AG04449 (cell line): Measurements from ENCODE around the gene TAMM41.
A peak's percentile ranks its signal among the peaks of the same experiment; 100 is the strongest.

Experiments
- CTCF ChIA-PET: fragments of 350-600 bp; formaldehyde crosslinking; extraction: SDS; loops from one replicate; lab custom pipeline; 2021; ENCODE audit warnings: antibody characterized with exemption; lab: Yijun Ruan, JAX
- POLR2A ChIA-PET: fragments of 400-600, 350-600 bp; formaldehyde crosslinking; extraction: SDS; loops from one replicate; lab custom pipeline; 2020; ENCODE audit warnings: antibody characterized with exemption, inconsistent platforms; lab: Yijun Ruan, JAX
- DNase-seq: peaks from one replicate; pipeline ENCODE4 v3.0.0-alpha.2; 2010; ENCODE audit warnings: low read depth, low spot score
- H3K4me3 ChIP-seq: 2 replicates; pipeline ENCODE4 v1.5.1; 2011; ENCODE audit warnings: low read depth, mild to moderate bottlenecking, control low read depth, low read length
- CTCF ChIP-seq: IDR thresholded peaks from one replicate; pipeline ENCODE4 v1.5.1; 2011; ENCODE audit warnings: mild to moderate bottlenecking, moderate library complexity, low read length, control low read depth, inconsistent platforms; ENCODE audit not compliant: insufficient read depth; ENCODE audit errors: missing control alignments

The TAMM41 gene

DNA sequence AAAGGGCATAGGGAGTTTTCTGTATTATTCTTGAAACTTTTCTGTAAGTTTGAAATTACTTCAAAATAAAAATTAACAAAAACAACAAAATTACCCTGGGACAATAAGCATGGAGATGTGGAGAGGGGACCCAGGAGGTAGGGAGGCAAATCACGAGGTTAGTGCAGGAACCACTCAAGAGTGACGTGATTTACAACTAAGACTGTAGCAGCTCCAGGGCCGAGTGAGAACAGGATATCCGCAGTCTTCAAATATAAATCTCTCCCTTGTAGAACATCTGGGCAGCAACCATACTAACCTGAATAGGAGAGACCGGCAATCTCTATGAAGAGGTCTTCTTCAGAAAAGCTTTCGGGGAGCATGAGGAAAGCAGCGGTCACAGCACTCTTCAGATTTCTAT is 17.3 kb downstream of the TAMM41 start:
- DNase-seq = no peak
- CTCF ChIA-PET = no interaction called here
- H3K4me3 ChIP-seq = no peak overlapping the region
- no peak for TF ChIP-seq CTCF
- POLR2A ChIA-PET = no interaction called here

- H3K4me3 ChIP-seq = no peak overlapping the region
- CTCF ChIA-PET = interaction anchor here (0.9 to 4.1 kb wide), 10 partner anchors 10 to 447 kb away, joined by 3 to 32 read pairs (median 4); no protein-coding TSS in a partner anchor
- peak; percentile 57 for DNase-seq
- no peak for TF ChIP-seq CTCF
- POLR2A ChIA-PET = interaction anchor here (0.7 kb wide), 1 partner anchor 463 kb away, joined by 3 read pairs; no protein-coding TSS in a partner anchor
Observed at GRCh38 chr3:11826628-11827265, 19.9 kb downstream of the TAMM41 start.

- no peak for DNase-seq
- ChIA-PET CTCF (interaction anchor here (1.2 to 4.1 kb wide), 6 partner anchors 9 to 445 kb away, joined by 3 to 32 read pairs (median 13); no protein-coding TSS in a partner anchor), POLR2A (interaction anchor here (1.5 kb wide), 1 partner anchor 21 kb away, joined by 3 read pairs; the partner anchor contains the start of gene TAMM41)
- H3K4me3 ChIP-seq = no peak overlapping the region
- TF ChIP-seq CTCF = no peak
Observed at GRCh38 chr3:11825301-11825700, 21.4 kb downstream of the TAMM41 start.

DNA sequence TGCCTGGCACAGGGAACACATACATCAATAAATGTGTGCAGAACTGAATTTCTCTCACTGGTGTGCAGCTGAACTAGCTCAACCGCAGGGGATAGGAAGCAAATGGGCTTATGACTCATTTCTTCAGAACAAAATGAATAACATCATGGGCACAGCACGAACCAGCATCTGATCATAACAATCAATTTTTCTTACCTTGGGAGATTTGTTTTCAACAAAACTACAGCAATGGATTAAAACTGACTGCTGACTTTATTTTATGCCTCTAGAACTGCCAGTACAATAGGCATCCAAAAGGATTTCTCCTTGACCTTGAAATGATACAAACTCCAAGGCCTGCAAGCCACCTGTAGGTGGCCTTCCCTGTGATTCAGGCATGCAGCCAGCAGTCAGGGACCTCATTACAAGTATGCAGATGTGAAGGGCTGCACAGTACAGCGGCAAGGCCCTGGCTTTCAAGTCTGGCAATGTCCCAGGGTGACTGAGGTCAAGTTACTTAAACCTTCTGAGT is 26.1 kb downstream of the TAMM41 start:
- no peak overlapping the region for H3K4me3 ChIP-seq
- ChIA-PET POLR2A (no interaction called here), CTCF (no interaction called here)
- TF ChIP-seq CTCF = no peak
- DNase-seq = no peak

- no peak overlapping the region for H3K4me3 ChIP-seq
- TF ChIP-seq CTCF = no peak
- ChIA-PET POLR2A (no interaction called here), CTCF (interaction anchor here (0.9 to 7.7 kb wide), 3 partner anchors 15 to 440 kb away, joined by 3 to 50 read pairs (median 4); no protein-coding TSS in a partner anchor)
- DNase-seq = no peak
Observed at GRCh38 chr3:11819146-11819689, 27.5 kb downstream of the TAMM41 start.

DNA sequence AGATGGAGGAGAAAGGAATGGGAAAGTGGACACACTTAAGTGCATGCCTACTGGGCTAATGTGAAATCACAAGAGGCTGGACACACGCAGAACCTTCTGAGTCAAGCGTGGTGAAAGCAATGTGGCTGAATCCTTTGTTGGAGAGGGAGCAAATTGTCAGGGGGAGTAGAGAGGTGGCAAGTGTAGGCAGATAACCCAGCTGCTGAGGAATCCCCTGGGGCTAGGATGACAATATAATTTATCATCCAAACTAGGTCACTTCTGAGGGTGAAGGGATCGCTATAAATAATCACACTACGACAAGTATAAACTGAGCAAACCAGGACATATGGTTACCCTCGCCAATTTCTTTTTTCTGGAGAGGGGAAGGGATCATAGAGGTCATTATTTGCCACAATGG is 28.7 kb downstream of the TAMM41 start:
- no peak for TF ChIP-seq CTCF
- POLR2A ChIA-PET = no interaction called here
- no peak overlapping the region for H3K4me3 ChIP-seq
- no peak for DNase-seq
- CTCF ChIA-PET = interaction anchor here (1.8 to 7.7 kb wide), 3 partner anchors 14 to 439 kb away, joined by 4 to 50 read pairs (median 8); no protein-coding TSS in a partner anchor
